GM18870 (cell line): ENCODE data around the gene C9orf50.

Experiments used
- ATAC-seq: cut with Tn5 transposase; IDR thresholded peaks from one replicate; pipeline ENCODE4 v1.9.1; 2021; ENCODE audit warnings: moderate library complexity; ENCODE audit not compliant: unreplicated experiment

Gene C9orf50

GRCh38 chr9:129612123-129612522 is 8.8 kb downstream of the C9orf50 start:
- ATAC-seq: no peak

DNA sequence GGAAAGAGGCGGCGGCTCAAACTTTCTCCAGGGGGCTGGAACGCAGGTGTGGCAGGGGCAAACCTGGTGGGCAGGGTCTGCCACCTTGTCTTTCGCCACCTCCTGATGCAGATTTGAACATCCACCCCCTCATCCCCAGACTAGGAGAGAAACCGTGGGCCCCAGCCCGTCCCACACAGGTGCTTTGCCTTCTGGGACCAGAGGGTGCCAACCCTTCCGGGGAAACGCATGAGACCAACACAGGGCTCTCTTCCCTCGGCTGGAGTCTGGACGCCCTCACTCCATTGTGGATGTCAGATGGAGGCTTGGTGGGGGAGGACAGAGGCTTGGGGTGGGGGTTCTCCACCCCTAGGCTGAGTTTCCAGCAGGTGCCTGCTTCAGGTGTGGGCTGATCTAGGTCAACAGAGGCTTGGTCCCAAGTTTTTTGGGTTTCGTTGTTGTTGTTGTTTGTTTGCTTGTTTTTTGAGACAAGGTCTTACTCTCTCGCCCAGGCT is 9.5 kb downstream of the C9orf50 start:
- ATAC-seq: no peak

DNA sequence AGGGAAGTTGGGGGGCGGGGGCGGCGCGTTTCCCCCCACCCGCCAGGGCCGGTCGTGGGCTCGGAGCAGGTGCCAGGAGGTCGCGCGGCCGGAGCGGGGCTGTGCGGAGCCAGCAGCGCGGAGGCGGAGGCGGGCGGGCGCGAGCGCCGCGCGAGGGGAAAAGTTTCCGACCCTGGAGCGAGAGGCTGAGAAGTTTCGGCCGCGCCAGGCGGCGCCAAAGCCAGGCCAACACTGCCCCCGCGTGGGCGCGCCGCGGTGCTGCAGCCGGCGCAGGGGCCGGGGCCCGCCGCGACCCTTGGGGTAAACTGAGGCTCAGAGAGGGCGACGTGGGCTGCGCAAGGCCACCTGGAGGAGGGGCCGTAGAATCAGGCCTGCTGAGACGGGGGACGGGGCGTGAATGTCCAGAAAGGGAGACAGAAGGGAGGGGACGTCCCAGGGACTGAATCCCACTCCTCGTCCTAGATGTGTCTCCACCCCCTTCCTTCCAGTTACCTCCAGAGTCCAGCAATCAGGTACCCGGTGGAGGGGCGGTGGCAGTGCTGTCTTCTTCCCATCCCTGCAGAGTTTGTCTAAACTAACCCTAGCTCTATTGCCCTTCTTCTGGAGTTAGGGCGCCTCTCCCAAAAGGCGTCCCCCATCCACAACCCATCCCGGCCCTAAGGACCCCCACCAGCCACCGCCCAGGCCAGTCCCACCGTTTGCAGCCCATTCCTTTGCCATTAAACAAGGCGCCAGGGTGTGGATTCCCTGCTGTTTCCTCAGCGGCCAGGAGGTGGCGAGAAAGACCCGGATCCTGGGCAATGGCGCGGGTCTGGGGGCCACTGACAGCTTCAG is 10.2 kb downstream of the C9orf50 start:
- ATAC-seq: no peak

GRCh38 chr9:129610213-129610472 is 10.8 kb downstream of the C9orf50 start:
- ATAC-seq: no peak

DNA sequence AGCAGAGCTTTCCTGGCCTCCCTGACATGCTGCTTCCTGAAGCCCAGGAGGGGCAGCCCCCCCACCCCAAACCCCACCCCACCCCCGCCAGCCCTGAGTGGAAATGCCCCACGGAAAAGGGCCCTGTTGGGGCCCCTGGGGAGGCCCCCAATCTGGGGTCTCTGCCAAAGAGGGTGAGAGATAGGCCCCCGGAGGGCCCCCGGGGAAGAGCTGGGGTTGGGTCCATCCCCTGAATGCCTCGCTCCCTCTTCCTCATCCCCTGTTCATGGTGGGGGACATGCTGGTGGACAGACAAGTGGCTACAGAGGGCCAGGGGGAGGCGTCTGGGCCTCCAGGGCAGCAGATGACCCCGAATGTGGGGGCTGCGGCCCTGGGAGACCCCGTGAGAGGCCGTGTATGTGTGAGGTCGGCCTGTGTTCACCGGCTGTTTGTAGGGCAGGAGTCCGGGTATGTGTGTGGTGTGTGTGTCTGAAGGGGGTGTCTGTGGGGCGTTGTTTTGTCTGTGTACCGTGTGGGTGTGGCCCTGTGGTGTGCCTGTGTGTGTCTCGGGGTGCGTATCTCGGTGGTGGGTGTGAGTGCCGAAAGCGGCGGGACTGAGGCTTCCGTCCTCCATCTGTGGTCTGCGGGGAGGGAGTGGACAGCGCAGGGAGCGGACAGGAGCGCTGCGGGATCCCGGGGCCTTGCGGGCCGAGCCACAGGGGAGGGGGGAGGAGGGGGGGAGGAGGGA is 11.3 kb downstream of the C9orf50 start:
- ATAC-seq: no peak

DNA sequence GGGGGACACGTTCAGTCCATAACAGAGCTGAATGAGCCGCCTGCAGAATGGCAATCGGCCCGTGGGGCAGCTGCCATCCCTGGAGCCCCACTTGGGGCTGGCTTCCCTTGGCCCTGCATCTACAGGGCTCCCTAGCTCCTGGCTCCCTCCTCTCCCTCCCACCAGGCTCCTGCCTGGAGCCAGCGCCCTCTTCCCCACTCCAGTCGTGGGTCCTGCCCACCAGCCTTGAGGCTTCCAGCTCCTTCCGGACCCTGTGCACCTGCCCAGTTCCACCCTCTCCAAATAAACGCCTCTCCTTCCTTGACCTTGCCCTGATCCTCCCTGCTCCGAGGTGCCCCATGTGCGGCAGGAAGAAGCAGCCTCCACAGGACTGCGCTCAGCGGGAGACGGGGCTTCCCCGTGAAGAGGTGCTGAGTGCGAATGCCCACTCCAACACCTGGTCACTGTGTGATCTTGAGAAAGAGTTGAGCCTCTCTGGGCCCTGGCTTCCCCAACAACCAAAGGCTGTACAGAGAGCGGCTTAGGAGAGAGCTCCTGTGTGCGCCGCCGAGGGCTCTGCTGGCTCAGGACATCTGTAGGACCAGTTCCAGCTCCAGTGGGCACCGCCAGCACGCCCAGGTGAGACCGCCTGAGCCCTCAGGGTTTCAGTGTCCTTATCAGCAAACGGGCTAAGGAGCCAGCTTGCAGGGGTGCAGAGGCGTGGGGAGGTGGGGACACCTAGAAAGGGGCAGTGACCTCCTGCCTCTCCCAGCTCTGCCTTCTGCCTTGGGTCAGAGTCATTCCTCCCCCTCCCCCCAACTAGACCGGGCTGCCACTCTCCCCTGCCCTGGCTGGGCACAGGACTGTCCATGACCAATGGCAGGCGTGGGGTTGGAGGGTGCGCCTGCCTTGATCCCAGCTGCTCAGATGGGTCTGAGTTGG is 12.1 kb downstream of the C9orf50 start:
- ATAC-seq: no peak

GRCh38 chr9:129607027-129607387 is 13.9 kb downstream of the C9orf50 start:
- no peak for ATAC-seq

GRCh38 chr9:129606161-129607026 is 14.5 kb downstream of the C9orf50 start:
- ATAC-seq: no peak

DNA sequence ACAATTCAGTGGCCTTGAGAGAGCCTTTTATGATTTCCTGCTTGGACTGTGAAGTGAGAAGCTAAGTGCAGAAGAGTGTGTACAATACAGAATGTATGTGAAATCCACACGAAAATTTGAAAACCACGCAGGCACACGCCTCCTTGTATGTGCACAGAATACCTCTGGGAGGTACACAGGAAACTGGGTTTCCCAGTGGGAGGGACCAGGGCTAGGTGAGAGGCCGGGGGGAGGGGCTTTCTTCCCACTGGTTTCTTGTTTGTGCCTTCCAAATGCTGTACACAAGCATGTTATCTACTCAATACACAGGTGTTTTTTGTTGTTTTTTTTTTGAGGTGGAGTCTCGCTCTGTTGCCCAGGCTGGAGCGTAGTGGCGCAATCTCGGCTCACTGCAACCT is 16.1 kb downstream of the C9orf50 start:
- no peak for ATAC-seq

GRCh38 chr9:129604056-129604765 is 16.7 kb downstream of the C9orf50 start:
- ATAC-seq: no peak

DNA sequence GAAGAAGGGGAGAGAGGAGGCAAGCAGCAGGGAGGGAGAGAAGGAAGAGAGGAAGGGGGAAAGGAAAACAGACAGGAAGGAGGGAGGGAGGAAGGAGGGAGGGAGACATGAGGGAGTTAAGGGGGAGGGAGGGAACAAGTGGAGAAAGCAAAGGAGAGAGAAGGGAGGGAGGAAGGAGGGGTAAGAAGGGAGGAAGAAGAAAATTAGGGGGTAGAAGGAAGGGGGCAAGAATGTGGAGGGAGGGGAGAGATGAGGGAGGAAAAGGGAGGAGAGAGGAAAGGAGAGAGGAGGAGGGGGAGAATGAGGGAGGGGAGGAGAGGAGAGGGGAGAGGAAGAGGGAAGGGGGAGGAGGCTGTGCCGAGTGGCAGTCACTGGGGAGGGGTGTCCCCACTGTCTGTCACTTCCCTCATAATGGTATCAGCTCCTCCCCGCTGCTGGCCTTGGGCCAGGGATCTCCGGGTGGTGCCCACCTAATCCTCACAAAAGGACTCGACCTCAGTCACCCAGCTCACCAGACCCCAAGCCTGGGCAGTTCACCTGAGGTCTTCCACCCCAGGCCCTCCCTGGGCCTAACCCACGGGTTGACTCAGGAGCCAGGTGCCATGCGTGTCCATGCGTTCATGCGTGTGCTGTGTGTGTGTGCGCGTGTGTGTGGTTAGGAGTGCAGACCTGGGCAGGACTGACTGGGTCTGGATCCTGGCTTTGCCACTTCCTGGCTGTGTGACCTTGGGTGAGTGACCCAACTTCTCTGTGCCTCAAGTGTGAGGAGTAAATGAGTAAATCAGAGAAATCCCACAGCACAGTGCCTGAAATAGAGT is 18.1 kb downstream of the C9orf50 start:
- no peak for ATAC-seq

GRCh38 chr9:129601082-129601674 is 19.7 kb downstream of the C9orf50 start:
- no peak for ATAC-seq

GRCh38 chr9:129598089-129598596 is 22.8 kb downstream of the C9orf50 start:
- no peak for ATAC-seq

DNA sequence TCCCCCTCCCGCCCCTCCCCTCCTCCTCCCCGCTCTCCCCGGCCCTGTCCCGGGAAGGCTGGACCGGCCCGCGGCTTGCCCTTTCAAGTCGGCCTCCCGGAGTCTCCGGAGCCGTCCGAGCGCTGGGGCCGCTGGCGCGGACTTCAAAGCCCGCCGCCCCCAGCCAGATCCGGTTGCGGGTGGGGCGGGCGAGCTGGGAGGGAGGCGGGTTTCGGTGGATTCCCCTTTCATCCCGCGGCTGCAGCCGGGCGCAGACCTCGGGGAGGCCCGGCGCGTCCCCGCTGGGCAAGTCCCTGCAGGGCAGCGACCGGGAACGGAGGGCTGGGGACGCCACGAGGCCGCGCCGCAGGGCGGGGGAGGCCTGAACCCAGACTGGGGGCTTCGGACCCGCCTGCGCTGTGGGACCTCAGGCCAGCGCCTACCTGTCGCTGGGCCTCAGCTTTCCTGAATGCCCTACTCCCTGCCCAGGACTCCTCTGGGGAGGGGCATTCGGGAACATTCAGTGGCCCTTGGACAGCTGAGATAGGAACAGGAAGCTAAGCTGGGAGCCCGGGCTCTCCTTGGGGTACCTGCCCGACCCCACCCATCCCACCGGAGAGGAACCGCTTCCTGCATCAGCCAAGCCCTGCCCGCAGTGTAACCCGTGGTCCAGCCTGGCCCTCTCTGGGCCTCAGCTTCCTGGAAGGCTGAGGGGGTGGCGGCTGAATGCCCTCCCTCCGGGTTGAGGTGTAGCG is 23.4 kb downstream of the C9orf50 start:
- ATAC-seq: no peak

DNA sequence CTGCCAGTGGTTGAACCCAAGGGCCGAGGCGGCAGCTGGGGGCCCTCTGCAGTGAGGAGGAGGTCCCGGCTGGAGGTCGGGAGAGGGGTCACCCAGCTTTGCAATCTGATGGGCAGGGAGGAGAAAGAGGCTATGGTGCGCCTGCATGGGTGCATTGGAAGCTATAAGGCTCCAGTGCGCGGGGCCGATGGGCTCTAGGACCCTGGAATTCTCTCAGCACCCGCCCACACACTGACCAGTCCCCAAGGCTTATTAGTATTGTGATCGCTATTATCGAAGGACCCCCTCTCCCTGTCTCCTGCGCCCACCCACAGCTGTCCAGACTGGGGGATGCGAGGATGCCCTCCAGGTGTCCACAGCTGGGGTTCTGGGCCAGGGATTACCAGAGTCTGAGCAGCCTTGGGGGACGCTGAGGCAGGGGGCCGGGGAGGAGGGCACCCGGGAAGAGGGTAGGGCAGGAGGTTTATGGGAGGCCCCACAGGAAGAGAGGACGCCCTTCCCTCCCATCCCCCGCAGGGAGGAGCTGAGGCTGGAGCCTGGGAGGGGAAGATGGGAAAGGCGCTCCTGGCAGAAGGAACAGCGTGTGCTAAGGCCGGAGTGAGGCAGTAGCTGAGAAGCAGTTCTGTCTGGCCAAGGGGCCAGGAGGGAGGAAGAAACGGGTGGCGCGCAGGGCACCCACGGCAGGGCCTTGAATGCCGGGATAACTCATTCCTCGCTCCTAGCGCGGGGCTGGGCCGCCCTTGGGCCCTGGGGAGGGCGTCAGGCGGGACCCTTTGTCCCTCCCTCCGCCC is 24.2 kb downstream of the C9orf50 start:
- no peak for ATAC-seq

GRCh38 chr9:129595903-129596540 is 24.9 kb downstream of the C9orf50 start:
- ATAC-seq: no peak
